Skin of body (tissue), 2 donors: Measurements from ENCODE around the gene DNAJB2. TPM values are rescaled to one million over a fixed set of nuclear protein-coding genes. Genes with fewer than 3 reads are reported as not detected.
"Not testable (repeated sequence)": the region's sequence is repeated elsewhere in the genome, so short reads cannot be mapped to it uniquely, and the experiment has no call there.

Experiments
- DNase-seq: peaks from one replicate; lab custom pipeline; 2025; lab: John Stamatoyannopoulos, UW
- total RNA-seq: library from RNA; depleted of rRNA; stranded (reverse); fragments of >200 nt; gene quantifications from one replicate; pipeline ENCODE4 v1.2.3, GENCODE V29; 2014

DNAJB2 gene
- total RNA-seq, 1 donor from 2014 or later = 46.7 TPM

DNA sequence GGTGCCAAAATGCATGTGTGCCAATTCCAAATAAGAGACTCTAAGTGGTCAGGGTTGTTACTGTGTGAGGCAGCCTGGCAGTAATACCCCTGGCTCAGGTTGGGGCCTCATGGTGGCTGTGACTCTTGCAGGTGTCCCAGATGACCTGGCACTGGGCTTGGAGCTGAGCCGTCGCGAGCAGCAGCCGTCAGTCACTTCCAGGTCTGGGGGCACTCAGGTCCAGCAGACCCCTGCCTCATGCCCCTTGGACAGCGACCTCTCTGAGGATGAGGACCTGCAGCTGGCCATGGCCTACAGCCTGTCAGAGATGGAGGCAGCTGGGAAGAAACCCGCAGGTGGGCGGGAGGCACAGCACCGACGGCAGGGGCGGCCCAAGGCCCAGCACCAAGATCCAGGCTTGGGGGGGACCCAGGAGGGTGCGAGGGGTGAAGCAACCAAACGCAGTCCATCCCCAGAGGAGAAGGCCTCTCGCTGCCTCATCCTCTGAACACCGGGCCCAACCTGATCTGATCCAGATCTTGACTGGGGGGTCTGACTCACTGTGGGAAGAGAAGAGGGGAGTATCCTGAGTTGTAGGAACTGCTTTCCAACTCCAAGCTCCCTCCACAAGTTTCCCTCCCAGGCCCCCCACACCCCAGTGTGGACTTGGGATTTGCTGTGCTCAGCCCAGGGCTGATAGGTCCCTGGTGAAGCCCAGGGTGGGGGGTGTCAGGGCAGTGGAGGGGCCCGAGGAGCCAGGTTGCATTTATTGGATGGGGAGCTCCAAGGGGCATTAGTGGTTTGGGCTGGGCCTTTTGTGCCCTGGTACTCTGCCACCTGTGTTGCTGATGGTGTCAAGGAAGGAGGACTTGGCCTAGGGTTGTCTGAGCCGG is 5.6 kb downstream of the DNAJB2 start:
- no peak for DNase-seq

GRCh38 chr2:219285373-219285735 is 6.2 kb downstream of the DNAJB2 start:
- DNase-seq = no peak

DNA sequence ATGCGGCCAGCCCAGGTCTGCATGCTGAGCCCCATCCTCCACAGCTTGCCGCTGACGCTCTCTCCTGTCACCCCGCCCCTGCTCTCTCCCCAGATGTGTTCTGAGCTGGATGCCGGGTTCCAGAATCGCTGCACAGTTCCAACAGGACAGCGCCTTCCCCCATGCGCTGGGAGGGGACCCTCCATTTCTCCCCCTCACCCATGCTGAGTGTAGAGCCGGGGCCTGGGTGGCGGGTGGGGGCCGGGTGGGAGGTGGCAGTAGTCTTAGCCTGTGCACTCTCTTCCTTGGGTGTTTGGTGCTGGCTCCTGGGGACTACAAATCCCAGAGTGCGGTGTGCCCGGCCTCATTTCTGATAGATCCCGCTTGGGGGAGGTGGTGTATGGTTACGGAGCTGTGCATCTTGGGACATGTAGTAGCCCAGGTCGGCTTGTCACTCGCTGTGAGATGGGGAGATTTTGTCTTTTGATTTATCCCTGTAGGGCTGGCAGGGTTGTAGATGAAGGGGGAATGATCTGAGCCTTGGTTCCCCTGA is 6.8 kb downstream of the DNAJB2 start:
- DNase-seq = peak; percentile 86

- DNase-seq = peak; percentile 57
Measured at GRCh38 chr2:219286436-219287115, 7.4 kb downstream of the DNAJB2 start.

- DNase-seq = not testable (repeated sequence)
Measured at GRCh38 chr2:219287116-219287440, 7.9 kb downstream of the DNAJB2 start.

DNA sequence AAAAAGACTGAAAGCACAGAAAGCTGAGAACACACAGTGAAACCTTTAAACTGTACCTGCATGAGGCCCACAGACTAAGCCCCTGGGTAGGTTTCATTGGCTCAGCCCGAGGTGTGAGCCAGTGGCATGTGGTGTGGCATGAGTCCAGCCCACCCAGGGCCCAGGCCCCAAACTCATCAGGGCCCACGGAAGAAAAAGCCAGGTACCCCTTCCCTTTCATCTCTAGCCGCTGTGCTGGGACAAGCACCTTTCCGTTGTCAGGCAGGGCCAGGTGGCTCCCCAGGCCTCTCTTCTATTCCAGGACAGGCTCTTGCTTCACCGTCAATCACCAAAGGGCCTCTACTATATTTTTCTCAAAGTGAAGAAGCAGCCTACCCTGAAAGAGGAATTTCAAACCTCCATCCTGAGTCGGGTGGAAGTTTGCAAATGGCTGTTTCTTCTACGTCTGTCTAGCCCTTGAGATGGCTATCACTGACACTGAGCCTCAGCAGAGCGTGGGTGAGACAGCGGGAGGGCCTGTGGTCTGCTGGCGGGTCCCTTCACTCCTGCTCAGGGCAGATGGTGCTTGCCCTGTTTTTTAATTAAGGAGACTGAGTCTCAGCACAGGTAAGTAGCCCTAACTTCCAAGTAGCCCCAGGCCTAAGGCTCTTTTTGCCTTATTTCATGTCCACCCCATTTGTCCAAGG is 8.6 kb downstream of the DNAJB2 start:
- no peak for DNase-seq

DNA sequence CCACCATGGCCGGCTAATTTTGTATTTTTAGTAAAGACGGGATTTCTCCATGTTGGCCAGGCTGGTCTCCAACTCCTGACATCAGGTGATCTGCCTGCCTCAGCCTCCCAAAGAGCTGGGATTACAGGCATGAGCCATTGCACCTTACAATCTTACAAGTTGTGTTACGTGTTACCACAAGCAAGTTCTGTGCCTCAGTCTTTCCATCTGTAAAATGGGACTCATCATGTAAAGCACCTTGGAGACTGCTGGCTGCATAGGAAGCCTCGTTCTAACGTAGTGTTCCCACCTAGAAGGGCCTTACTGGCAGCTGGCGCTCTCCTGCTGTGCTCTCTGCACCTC is 10.0 kb downstream of the DNAJB2 start:
- DNase-seq = no peak

- peak; percentile 95 for DNase-seq
Measured at GRCh38 chr2:219289537-219290361, 10.6 kb downstream of the DNAJB2 start.

DNA sequence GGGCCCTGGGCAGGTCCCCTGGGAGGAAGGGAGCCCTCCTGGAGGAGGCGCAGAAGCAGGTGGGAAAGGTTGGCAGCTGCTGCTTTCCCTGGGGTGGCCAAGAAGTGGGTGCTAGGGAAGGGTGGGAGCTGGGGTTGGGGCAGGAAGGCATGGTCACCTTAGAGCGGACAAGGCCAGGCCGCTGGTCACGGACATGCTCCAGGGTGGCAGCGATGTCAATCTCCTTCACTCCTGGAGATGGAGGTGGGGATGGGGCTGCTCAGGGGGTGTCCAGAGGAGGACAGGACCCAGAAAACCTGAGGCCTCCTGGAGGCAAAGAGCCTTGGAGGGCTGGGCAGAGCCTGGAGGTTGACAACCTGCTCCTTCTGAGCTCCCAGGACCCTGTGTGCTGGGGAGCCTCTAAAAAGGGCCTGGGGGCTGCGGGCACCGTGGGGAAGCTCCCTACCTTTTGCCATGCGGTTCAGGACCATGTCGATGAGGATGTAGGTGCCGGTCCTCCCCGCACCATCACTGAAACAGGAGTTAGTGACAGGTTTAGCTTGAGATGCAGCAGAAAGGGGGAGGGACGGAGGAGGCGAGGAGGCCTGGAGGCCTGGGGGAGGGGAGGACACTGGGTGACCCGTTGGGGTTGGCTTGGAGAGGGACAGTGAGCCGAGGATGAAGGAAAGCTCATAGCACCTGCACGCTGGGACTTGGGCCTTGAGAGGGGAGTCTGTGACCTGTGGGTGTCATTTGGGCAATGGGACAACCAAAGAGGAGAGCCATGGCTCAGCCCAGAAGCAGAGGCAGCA is 11.4 kb downstream of the DNAJB2 start:
- DNase-seq = no peak

- no peak for DNase-seq
Measured at GRCh38 chr2:219291394-219291793, 12.2 kb downstream of the DNAJB2 start.

GRCh38 chr2:219291910-219292490 is 12.8 kb downstream of the DNAJB2 start:
- no peak for DNase-seq

GRCh38 chr2:219292616-219293015 is 13.4 kb downstream of the DNAJB2 start:
- no peak for DNase-seq

- DNase-seq = no peak
Measured at GRCh38 chr2:219293736-219294231, 14.6 kb downstream of the DNAJB2 start.

DNA sequence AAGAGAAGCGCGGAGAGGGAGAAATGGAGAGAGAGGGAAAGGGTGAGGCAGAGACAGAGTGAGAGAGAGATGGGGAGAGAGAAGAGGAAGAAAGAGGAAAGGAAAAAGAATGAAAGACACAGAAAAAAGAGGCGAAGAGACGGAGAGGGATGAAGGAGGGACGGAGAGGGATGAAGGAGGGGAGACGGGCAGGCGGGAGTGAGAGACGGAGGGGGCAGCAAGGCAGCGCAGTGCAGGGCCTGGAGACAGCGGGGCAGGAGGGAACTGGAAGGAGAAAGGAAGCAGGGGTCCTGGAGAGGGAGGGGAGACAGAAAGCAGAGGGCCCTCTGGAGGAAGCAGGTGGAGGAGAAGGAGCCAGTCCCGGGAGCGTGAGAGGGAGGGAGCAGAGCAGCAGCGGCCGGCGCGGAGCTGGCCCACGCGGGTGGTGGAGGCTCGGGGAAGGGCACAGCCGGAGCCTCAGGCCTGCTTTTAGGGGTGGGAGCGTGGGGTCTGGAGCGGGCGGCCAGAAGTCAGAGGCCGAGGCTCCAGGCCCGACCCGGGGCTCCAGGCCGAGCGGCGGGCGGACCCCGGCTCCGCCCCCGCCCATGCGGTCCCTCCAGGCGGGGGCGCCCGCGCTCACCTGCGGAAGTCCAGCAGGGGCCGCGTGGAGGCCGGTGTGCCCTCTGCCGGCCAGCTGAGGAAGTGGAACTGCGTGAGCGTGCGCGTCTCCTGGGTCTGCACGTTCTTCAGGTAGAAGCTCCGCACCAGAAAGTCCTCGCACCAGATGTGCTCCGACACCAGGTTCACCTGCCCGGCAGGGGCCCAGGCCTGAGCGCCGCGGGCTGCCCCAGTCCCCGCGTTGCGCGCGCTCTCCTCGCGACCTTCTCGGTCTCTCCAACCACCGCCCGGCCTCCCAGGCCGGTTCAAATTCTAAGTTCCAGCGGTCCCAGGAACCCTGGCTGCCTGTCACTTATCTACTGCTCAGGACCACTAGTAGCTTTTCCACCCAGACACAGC is 15.5 kb downstream of the DNAJB2 start:
- DNase-seq = peak; percentile 71

DNA sequence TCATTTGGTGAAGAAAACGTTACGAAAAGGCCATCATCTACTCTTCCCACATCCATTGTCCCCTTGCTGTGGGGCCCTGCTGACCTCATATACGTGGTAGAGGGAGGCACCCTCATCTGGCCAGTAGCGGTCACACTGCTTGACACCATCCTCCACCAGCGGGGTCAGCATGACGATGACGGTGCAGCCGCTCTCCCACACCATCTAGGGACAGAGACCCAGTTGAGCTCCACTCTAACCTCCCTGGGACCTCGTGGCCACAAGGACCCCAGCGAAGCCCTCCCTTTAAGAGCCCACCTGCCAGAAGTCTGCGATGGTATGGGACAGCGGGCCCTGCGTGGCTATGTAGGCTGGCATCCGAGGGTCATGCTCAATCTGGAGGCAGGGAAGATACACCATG is 17.0 kb downstream of the DNAJB2 start:
- no peak for DNase-seq

- DNase-seq = no peak
Measured at GRCh38 chr2:219296631-219297391, 17.6 kb downstream of the DNAJB2 start.

DNA sequence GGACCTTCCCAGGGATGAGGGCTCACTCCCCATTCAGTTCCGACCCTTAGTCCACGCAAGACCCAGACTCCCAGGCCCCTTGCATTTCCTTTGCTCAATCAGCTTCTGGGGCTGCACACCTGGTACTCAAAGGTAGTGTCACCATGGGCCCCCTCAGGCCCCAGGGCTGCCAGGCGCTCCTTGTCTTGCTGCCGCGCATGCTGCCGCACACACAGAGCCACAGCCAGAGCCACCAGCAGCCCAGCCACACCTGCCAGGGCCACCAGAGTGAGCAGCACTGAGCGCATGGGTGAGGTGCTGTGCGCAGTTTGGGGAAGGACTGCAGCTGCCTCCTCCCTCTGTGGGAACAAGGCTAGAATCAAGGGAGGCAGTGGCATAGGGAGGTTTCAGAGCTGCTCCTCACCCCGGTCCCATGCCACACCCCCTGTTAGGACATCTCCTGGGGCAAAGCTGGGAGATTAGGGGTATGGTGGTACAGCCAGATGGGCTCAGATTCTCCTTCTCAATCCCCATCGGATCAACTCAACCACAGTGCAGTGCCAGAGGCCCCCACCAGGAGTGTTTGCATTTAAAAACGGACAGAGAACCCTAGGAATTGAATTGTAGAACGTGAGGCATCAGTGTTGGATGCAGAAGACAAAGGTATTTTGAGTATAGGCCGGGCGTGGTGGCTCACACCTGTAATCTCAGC is 18.7 kb downstream of the DNAJB2 start:
- DNase-seq = no peak
